Body of pancreas (tissue), 4 donors: ENCODE measurements around the gene RPE65. TPM values are rescaled to one million over a fixed set of nuclear protein-coding genes. Genes with fewer than 3 reads are reported as not detected.
"Not testable (repeated sequence)": the region's sequence is repeated elsewhere in the genome, so short reads cannot be mapped to it uniquely, and the experiment has no call there.

ENCODE experiments used
- ATAC-seq: fragments of 150-250 bp; one replicate; pipeline ENCODE4 v1.9.1; 2016
- DNase-seq, 4 donors: peaks; one replicate each; pipeline ENCODE4 v3.0.0-alpha.2; 2019
- H3K27ac ChIP-seq, 4 donors: fragments of 200-600 bp; sonication (generic); 1 replicate in 3 of 4; 2 replicates in 1 of 4; pipeline versions ENCODE4 v1.5.1 to v1.6.1; 2016 to 2019; ENCODE audit warnings: mild to moderate bottlenecking in 1 of 4, mixed read lengths in 1 of 4, moderate library complexity in 1 of 4
- H3K27me3 ChIP-seq, 2 donors: fragments of 200-600 bp; sonication (generic); one replicate each; pipeline ENCODE4 v1.6.0; 2016; ENCODE audit warnings: mild to moderate bottlenecking in 1 of 2
- H3K36me3 ChIP-seq, 2 donors: fragments of 200-600 bp; sonication (generic); replicated peaks in 1 of 2; 2 replicates each; pipeline ENCODE4 v1.5.1; 2016; ENCODE audit warnings: low read depth in 2 of 2; ENCODE audit not compliant: insufficient read depth in 1 of 2
- H3K4me1 ChIP-seq: fragments of 200-600 bp; sonication (generic); one replicate; pipeline ENCODE4 v1.6.0; 2016
- H3K4me3 ChIP-seq, 2 donors: fragments of 200-600 bp; sonication (generic); 1 replicate in 1 of 2; 2 replicates in 1 of 2; pipeline ENCODE4 v1.5.1; 2016 to 2019
- H3K9me3 ChIP-seq, 3 donors: fragments of 200-600 bp; sonication (generic); 1 replicate in 2 of 3; 2 replicates in 1 of 3; pipeline ENCODE4 v1.5.1; 2016
- POLR2A ChIP-seq, 3 donors: fragments of 450-650 bp; IDR thresholded peaks; one replicate each; pipeline ENCODE4 v1.6.1; 2016; ENCODE audit warnings: antibody characterized with exemption in 3 of 3, mild to moderate bottlenecking in 2 of 3
- WGBS, 2 donors: methylation state at CpG; one replicate each; pipeline ENCODE4 v1.1.5; 2017; 5-methylcytosine and 5-hydroxymethylcytosine counted together
- intact Hi-C: fragments of 100-400 bp; cut with DNase I; formaldehyde crosslinking; loops from one replicate; pipeline ENCODE4 v1.15.1; 2023
- total RNA-seq, 2 donors: library from RNA; depleted of rRNA; stranded (reverse); fragments of >200 nt; gene quantifications; one replicate each; pipeline ENCODE4 v1.1.0, GENCODE V29; 2016
- TF ChIP-seq, protein P1 (sequence below), 7 experiments: fragments of 450-650 bp in 4 of 7; fragments of 200-600 bp in 3 of 7; sonication (generic) in 3 of 7; IDR thresholded peaks; one replicate each; pipeline ENCODE4 v1.5.1; 2016 to 2019; ENCODE audit warnings: antibody characterized with exemption in 7 of 7

RPE65 gene
- total RNA-seq, 2 donors from 2014 or later = not detected

DNA sequence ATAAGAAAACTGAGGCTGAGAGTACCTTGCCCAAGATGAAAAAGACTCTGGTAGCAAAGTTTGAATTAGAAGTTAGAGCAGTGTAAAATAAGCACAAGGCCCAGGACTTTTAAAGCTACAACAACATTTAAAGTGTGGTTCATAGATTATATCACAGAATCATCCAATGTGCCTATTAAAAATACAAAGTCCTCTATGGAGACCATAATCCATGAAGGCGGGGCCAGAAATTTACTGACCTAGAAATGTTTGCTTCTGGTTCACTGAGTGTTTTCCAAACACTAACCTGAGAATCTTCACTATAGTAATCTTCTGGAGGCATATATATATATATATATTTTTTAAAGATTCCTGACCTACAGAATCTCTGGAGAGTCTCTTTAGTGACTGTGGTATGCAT lies 34.9 kb upstream of the RPE65 start:
- Histone ChIP-seq H3K36me3 (no peaks in the 10 kb centered on the region), H3K4me1 (no peaks in the 10 kb centered on the region), H3K27ac (no peak overlapping the region), H3K27me3 (no peaks in the 10 kb centered on the region), H3K9me3 (no peaks in the 10 kb centered on the region), H3K4me3 (no peak overlapping the region)
- TF ChIP-seq POLR2A (IDR thresholded peaks at IDR 0.05) = no peak
- TF ChIP-seq, protein P1, sequence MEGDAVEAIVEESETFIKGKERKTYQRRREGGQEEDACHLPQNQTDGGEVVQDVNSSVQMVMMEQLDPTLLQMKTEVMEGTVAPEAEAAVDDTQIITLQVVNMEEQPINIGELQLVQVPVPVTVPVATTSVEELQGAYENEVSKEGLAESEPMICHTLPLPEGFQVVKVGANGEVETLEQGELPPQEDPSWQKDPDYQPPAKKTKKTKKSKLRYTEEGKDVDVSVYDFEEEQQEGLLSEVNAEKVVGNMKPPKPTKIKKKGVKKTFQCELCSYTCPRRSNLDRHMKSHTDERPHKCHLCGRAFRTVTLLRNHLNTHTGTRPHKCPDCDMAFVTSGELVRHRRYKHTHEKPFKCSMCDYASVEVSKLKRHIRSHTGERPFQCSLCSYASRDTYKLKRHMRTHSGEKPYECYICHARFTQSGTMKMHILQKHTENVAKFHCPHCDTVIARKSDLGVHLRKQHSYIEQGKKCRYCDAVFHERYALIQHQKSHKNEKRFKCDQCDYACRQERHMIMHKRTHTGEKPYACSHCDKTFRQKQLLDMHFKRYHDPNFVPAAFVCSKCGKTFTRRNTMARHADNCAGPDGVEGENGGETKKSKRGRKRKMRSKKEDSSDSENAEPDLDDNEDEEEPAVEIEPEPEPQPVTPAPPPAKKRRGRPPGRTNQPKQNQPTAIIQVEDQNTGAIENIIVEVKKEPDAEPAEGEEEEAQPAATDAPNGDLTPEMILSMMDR (IDR thresholded peaks at IDR 0.05) = no peak
- 90 to 100% methylated on average over 1 of the region's 1 CpG for WGBS, 2 donors
- intact Hi-C loops = no loop called here
- no peak for ATAC-seq
- DNase-seq = no peak

DNA sequence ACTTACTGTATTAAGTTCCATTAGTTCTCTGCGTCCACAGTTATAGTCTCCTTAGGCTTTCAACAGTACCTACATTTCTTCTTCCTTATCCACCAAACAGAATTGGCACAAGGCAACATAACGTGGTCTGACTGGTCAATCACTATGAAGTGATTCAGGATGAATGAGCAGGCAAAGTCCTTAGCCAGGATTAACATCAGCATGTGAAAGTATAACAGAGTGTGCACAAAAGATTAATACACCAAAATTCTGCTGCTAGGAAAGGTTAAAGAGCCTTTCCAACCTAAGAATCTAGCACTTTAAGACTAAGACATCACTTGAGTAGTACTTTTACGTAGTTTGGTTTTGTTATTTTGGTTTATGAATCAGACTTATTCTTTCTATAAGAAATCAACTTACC lies 31.3 kb upstream of the RPE65 start:
- WGBS, 2 donors = 89 to 90% methylated on average over 3 of the region's 3 CpGs
- Histone ChIP-seq H3K9me3 (no peaks in the 10 kb centered on the region), H3K4me1 (no peaks in the 10 kb centered on the region), H3K27ac (no peak overlapping the region), H3K36me3 (no peaks in the 10 kb centered on the region), H3K27me3 (no peaks in the 10 kb centered on the region), H3K4me3 (no peak overlapping the region)
- TF ChIP-seq POLR2A (IDR thresholded peaks at IDR 0.05) = no peak
- TF ChIP-seq, protein P1 (IDR thresholded peaks at IDR 0.05) = no peak
- ATAC-seq (no peak), DNase-seq (no peak)
- intact Hi-C loops = no loop called here

DNA sequence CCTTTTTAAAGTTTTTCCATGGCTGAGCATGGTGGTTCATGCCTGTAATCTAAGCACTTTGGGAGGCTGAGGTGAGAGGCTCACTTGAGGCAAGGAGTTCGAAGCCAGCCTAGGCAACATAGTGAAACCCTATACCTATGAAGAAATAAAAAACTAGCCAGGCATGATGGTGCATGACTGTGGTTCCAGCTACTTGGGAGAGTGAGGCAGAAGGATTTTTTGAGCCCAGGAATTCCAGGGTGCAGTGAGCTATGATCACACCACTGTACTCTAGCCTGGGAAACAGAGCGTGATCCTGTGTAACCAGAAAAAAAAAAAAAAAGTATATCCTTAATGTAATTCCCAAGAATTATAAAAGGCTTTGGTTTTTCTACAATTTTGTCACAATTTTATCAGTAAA lies 29.7 kb upstream of the RPE65 start:
- H3K36me3 ChIP-seq = no peaks in the 10 kb centered on the region
- no peaks in the 10 kb centered on the region for H3K9me3 ChIP-seq
- no peak overlapping the region for H3K4me3 ChIP-seq
- intact Hi-C loops = no loop called here
- DNase-seq (no peak), ATAC-seq (no peak)
- no peaks in the 10 kb centered on the region for H3K4me1 ChIP-seq
- WGBS, 2 donors = 97% methylated on average over 2 of the region's 2 CpGs
- no peak overlapping the region for H3K27ac ChIP-seq
- H3K27me3 ChIP-seq = no peaks in the 10 kb centered on the region
- TF ChIP-seq, protein P1 (IDR thresholded peaks at IDR 0.05) = no peak
- no peak for TF ChIP-seq POLR2A (IDR thresholded peaks at IDR 0.05)

DNA sequence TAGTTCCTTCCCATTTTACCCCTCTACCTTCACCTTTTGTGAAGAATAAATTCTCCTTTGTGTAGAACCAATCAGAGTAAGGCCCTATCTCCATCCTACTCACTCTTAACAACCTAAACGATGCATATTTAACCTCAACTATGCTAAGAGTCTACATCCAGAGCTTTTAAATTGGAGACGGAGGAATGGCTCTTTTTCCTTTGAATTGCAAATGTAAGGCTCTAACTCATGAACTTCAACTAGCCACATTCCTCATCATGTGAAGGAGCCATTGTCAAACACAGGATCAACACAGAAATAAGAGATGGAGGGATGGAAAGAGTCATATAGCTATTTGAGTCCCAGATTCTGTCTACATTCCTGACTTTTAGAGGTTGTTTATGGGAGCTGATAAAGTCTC lies 28.9 kb upstream of the RPE65 start:
- DNase-seq = no peak
- TF ChIP-seq, protein P1 (IDR thresholded peaks at IDR 0.05) = no peak
- no peak for TF ChIP-seq POLR2A (IDR thresholded peaks at IDR 0.05)
- no peaks in the 10 kb centered on the region for H3K36me3 ChIP-seq
- no peaks in the 10 kb centered on the region for H3K27me3 ChIP-seq
- intact Hi-C loops = no loop called here
- WGBS, 2 donors = 96 to 100% methylated on average over 2 of the region's 2 CpGs
- H3K9me3 ChIP-seq = no peaks in the 10 kb centered on the region
- no peaks in the 10 kb centered on the region for H3K4me1 ChIP-seq
- H3K27ac ChIP-seq = no peak overlapping the region
- H3K4me3 ChIP-seq = no peak overlapping the region
- no peak for ATAC-seq

DNA sequence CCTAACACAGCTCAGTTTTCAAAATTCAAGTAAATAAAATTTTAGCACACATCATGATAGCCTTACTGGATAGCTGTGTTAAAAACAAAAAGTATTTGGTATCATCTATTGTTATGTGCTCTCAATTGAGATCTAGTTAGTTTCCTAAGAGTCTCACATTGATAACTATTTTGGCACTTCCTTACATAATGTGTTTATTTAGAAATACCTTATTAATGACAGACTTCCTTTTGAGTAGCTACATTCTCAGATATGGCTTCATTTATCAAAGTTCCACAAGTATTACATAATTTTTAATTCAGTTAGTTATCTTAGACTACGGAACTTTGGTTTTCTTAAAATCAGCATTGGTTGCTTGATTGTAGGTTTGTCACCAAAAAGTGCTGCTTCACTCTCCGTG lies 26.9 kb upstream of the RPE65 start:
- H3K27ac ChIP-seq, intact Hi-C loops, H3K36me3 ChIP-seq, ATAC-seq, H3K4me3 ChIP-seq, DNase-seq, H3K27me3 ChIP-seq, H3K9me3 ChIP-seq, H3K4me1 ChIP-seq: not testable (repeated sequence)
- WGBS, 2 donors = 49 to 61% methylated on average over 2 of the region's 2 CpGs
